Loucy (cell line): Measurements from ENCODE around the gene ADGRG2.

Experiments used
- EZH2phosphoT487 ChIP-seq: fragments of 200-600 bp; IDR thresholded peaks from 2 replicates; pipeline ENCODE4 v1.6.1; 2018; ENCODE audit warnings: antibody characterized with exemption, mild to moderate bottlenecking, moderate library complexity, borderline replicate concordance
- TF ChIP-seq, protein P1 (sequence below): fragments of 200-600 bp; sonication (generic); conservative IDR thresholded peaks from 2 replicates; pipeline ENCODE4 v1.5.1; 2014; ENCODE audit warnings: mild to moderate bottlenecking, antibody characterized with exemption, low read length

DNA sequence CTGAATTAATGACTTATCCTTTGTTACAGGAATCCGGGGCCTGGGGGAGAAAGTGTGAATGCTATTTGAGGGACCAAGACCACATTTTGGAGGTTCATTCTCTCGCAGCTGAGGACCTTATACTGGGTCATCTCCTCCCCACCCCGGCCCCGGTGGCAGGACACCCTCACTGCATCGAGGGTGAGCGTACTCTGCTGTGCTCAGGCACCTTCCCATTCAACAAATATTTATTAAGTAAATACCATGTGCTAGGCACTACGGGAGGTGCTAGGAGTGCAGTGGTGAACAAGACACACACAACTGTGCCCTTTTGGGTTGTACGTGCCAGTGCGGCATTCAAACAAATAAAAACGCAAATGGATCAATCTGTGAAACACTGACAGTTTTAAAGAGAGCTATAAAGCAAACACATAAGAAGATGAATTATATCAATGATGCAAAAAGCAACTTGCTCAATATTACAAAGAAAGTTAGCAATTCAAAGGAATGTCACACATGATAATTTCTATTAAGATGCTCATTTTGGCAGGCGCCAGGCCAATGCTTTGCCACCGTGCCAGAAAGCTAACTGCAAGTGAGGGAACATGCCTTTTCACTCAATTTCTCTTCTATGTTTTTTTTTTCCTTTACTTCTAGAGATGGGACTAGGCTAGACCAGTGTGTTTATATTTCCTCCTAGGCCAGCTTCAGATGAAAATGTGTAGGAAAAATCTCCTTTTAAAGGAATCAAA is 24.6 kb downstream of the ADGRG2 start:
- TF ChIP-seq, protein P1, sequence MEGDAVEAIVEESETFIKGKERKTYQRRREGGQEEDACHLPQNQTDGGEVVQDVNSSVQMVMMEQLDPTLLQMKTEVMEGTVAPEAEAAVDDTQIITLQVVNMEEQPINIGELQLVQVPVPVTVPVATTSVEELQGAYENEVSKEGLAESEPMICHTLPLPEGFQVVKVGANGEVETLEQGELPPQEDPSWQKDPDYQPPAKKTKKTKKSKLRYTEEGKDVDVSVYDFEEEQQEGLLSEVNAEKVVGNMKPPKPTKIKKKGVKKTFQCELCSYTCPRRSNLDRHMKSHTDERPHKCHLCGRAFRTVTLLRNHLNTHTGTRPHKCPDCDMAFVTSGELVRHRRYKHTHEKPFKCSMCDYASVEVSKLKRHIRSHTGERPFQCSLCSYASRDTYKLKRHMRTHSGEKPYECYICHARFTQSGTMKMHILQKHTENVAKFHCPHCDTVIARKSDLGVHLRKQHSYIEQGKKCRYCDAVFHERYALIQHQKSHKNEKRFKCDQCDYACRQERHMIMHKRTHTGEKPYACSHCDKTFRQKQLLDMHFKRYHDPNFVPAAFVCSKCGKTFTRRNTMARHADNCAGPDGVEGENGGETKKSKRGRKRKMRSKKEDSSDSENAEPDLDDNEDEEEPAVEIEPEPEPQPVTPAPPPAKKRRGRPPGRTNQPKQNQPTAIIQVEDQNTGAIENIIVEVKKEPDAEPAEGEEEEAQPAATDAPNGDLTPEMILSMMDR = no peak
- no peak for TF ChIP-seq EZH2phosphoT487
